SK-N-MC (cell line): ENCODE measurements around the gene LGMN.

Experiments
- EZH2 ChIP-seq: fragments of 200-600 bp; sonication (generic); IDR thresholded peaks from one replicate; pipeline ENCODE4 v1.6.1; 2017; ENCODE audit warnings: antibody characterized with exemption
- FOXP2 ChIP-seq: optimal IDR thresholded peaks from 2 replicates; pipeline ENCODE3; 2011; ENCODE audit warnings: mild to moderate bottlenecking, moderate library complexity; ENCODE audit not compliant: insufficient read depth; ENCODE audit errors: extremely low read length, control extremely low read depth
- POLR2AphosphoS5 ChIP-seq: IDR thresholded peaks from 2 replicates; pipeline ENCODE4 v1.6.1; 2012; ENCODE audit warnings: mild to moderate bottlenecking, low read depth, low read length, borderline replicate concordance

DNA sequence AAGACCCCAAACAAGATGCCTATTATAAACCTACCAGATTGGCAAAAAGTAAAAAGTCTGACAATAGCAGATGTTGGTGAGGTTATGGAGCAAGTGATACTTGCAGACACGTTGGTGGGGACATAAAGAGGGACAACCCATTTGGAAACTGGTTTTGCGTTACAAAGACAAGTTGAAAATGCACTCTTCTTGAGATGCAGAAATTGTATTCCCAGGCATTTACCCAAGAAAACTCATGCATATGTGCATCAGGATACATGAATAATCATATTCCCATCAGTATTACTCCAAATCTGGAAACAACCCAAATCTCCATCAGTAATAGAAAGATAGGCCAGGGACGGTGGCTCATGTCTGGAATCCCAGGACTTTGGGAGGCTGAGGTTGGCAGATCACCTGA, 32.9 kb upstream of the LGMN start:
- TF ChIP-seq POLR2AphosphoS5 = no peak
- no peak for TF ChIP-seq EZH2
- TF ChIP-seq FOXP2 = no peak
